EH (cell line): ENCODE results near the gene UFSP1.
A peak's percentile ranks its signal among the peaks of the same experiment; 100 is the strongest.
"Not testable (repeated sequence)": the region's sequence is repeated elsewhere in the genome, so short reads cannot be mapped to it uniquely, and the experiment has no call there.

ENCODE experiments used
- DNase-seq: peaks from one replicate; pipeline ENCODE4 v3.0.0-alpha.2; 2015; ENCODE audit warnings: low read depth

Gene UFSP1

GRCh38 chr7:100888988-100889750 lies at the start of gene UFSP1:
UFSP1 (minus strand) TSS chr7:100889715; CDS start chr7:100889271, 444 bp downstream.
- DNase-seq = no peak

- DNase-seq = not testable (repeated sequence)
Observed at GRCh38 chr7:100936167-100936566, 46.7 kb upstream of the UFSP1 start.

- not testable (repeated sequence) for DNase-seq
Observed at GRCh38 chr7:100935381-100935780, 45.9 kb upstream of the UFSP1 start.

DNA sequence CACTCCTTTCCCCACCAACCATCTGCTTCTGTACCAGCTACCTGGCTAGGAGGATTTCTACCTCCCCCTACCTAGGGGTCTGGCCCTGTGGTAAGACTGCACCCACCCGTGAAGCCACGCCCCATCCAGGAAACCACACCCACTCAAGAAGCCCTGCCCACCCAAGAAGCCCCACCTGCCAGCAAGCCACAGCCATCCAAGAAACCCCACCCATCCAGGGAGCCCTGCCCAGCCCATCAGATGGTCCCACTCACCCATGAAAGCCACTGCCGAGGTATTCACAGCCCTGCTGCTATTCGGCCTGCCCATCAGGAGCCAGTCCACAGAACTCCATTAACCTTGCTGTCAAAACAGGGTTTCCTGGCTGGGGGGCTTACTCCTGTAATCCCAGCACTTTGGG lies 44.2 kb upstream of the UFSP1 start:
- DNase-seq = no peak

- no peak for DNase-seq
Observed at GRCh38 chr7:100929808-100930174, 40.3 kb upstream of the UFSP1 start.

DNA sequence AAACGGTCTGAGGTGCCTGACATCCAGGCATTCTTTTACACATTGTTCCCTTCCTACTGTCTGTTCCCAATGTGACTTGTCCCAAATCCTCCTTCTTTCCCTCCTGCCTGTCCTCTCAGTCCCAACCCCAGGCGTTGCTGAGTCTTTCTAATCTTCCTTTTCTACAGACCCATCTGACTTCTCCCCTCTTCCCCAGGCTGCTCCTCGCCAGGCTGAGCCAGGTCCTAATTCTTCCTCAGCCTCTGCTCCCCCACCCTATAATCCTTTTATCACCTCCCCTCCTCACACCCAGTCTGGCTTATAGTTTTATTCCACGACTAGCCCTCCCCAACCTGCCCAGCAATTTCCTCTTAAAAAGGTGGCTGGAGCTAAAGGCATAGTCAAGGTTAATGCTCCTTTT lies 34.1 kb upstream of the UFSP1 start:
- DNase-seq = not testable (repeated sequence)

DNA sequence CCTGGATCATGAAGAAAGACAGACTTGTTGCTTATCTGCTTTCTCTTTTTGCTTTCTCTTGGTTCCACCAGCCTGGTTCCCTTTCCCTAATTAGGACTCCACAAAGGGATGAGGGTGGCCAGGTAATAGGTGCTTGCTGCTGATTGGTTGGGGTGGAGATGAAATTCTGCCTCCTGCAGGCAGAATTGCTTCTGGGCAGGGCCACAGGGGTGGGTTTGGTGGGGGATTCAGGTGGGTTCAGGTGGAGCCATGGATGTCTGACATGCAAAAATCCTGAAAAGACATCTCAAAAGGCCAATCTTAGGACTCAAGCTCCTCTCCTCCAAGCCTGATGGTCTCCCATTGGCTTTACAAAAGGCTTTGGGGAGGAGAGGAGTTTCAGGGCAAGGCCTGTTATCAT lies 31.5 kb upstream of the UFSP1 start:
- DNase-seq = no peak

- not testable (repeated sequence) for DNase-seq
Observed at GRCh38 chr7:100919779-100920437, 30.4 kb upstream of the UFSP1 start.

DNA sequence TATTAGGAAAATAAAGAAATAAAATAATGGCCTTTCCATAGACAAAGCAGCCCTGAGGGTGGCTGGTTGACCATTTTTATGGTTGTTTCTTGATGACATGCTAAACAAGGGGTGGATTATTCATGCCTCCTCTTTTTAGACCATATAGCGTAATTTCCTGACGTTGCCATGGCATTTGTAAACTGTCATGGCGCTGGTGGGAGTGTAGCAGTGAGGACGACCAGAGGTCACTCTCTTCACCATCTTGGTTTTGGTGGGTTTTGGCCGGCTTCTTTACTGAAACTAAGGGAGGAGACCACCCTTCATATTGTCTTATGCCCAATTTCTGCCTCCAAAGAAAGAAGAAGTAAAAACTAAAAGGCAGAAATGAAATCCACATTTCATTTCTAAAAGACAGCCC lies 29.8 kb upstream of the UFSP1 start:
- DNase-seq = not testable (repeated sequence)

- DNase-seq = no peak
Observed at GRCh38 chr7:100914879-100915447, 25.4 kb upstream of the UFSP1 start.

DNA sequence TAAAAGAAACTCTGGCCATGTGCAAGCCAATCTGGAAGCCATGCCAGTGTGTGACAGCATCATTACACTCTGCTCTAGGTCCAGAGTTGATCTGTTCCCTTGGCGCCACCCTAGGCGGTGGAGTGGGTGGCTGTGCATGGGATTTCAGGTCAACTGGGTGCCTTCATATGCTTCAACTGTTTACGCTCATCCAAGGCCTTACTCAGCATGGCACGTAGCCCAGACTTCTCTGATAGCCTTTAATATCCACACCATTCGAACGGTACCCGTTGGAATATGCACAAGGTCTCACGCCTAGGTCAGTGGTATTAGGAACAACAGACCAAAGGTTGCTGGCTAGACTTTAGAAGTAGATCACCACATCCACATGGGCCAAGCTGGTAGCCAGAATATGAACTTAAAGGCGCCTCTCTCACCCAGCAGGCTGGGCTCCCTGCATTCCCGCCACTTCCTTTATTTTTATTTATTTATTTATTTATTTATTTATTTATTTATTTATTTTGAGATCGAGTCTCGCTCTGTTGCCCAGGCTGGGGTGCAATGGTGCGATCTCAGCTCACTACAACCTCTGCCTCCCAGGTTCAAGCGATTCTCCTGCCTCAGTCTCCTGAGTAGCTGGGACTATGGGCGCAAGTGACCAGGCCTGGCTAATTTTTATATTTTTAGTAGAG lies 24.8 kb upstream of the UFSP1 start:
- DNase-seq = no peak

- DNase-seq = no peak
Observed at GRCh38 chr7:100911484-100911883, 22.0 kb upstream of the UFSP1 start.

DNA sequence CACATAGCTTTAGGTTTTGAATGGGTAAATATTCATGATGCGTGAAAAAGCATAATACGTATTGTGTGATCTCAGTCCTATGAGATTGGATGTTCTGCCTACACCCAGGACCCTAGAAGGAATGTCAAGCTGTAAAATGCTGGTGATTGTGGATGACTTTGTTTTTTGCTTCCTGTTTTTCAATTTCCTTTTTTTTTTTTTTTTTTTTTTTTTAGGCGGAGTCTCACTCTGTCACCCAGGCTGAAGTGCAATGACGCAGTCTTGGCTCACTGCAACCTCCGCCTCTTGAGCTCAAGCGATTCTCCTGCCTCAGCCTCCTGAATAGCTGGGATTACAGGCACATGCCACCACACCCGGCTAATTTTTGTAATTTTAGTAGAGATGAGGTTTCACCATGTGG lies 20.9 kb upstream of the UFSP1 start:
- DNase-seq = not testable (repeated sequence)

DNA sequence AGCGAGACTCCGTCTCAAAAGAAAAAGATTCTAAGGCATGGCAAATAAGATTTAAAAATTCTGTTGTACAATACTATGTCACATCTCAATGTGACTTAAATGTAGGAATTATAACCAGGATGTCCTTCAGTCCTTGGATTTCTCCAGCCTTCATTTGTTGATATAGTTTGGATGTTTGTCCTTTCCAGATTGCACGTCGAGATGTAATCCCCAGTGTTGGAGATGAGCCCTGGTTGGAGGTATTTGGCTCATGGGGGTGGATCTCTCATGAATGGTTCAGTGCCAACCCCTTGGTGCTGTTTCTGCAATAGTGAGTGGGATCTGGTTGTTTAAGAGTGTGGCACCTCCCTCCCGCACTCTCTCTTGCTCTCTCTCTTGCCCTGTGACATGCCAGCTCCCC lies 19.0 kb upstream of the UFSP1 start:
- no peak for DNase-seq

- DNase-seq = no peak
Observed at GRCh38 chr7:100902638-100903037, 13.1 kb upstream of the UFSP1 start.

- DNase-seq = no peak
Observed at GRCh38 chr7:100901921-100902332, 12.4 kb upstream of the UFSP1 start.

DNA sequence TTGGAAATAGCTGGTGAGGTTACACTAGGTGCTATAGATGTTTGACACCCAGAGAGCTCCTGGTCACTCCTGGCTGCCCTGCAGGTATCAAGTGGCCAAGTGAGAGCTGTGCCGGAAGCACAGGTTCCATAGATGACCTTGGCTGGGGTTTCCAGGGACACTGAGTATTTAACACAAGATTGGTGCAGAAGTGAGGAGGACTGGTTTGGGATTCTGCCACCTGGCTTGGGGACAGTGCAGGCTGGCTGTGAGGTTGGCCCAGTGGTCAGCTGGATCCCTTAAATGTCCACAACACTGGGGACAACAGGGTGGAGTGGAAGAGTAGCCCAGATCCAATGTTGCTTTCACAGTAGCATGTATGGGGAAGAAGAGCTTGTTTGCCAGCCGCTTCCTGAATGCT lies 11.5 kb upstream of the UFSP1 start:
- DNase-seq = no peak

DNA sequence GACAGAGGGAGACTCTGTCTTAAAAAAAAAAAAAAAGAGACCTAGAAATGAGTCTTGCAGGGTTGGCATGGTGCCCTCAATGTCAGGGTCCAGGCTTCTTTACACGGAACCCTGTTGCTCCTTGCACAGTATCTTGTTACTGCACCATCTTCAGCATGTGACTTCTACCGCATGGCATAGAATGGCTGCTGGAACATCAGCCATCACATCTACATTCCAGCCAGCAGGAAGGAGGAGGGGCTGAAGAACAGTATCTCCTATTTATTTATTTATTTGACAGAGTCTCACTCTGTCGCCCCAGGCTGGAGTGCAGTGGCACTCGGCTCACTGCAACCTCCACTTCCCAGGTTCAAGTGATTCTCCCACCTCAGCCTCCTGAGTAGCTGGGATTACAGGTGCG lies 9.9 kb upstream of the UFSP1 start:
- DNase-seq = no peak

- no peak for DNase-seq
Observed at GRCh38 chr7:100897772-100898454, 8.4 kb upstream of the UFSP1 start.

DNA sequence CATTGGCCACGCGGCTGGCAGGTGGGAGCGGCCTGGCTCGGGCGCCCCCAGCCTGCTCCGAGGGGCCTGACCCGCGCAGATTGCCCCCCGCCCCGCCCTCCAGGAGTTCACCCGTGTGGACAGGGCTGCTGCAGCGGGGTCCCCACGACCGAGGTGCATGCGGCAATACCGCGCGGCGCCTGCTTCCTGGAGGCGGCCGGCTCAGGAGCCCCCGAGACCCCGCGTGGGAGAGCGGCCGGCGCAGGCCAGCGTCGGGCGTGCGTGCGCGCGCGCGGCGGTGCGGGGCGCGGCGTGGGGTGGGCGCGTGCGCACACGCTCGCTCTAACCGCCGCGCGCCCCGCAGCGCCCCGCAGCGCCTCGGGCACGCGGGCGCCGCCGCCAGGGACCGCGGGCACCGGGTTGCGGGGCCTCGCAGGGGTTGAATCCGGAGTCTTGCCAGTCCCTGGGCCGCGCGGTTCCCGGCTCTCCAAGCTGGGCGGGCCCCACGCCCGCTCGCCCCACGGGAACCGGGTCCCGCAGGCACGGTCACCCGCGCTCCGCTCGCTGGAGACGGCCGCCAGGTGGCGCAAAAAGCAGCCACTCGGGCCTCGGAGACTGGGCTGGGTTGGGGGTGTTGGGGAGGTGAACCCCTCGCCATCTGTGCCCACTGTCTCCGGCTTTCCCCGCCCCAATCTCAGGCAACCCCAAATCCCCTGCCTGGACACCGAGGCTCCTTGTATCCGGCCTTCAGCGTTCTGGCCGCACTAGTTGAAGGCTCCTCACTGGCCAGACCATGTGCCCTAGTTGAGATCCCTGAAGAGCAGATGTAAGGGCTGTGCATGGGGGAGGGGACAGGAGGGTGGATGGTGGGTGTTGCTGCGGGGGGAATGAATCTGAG lies 7.5 kb upstream of the UFSP1 start:
- DNase-seq = peak; percentile 32
